Osteocyte (in vitro differentiated cells): ENCODE results near the gene NRXN3. TPM values are rescaled to one million over a fixed set of nuclear protein-coding genes. Genes with fewer than 3 reads are reported as not detected.

ENCODE experiments used
- DNase-seq: peaks from one replicate; pipeline ENCODE4 v3.0.0; 2021; ENCODE audit warnings: mixed read lengths; ENCODE audit not compliant: unreplicated experiment; ENCODE audit errors: extremely low spot score
- H3K27ac Mint-ChIP-seq: one replicate; pipeline ENCODE4 v1.8.0; 2021; ENCODE audit warnings: mild to moderate bottlenecking, mixed read lengths; ENCODE audit not compliant: unreplicated experiment
- H3K27me3 Mint-ChIP-seq: one replicate; pipeline ENCODE4 v1.8.0; 2021; ENCODE audit warnings: mixed read lengths; ENCODE audit not compliant: unreplicated experiment
- H3K36me3 Mint-ChIP-seq: one replicate; pipeline ENCODE4 v1.8.0; 2021; ENCODE audit warnings: mixed read lengths; ENCODE audit not compliant: unreplicated experiment
- H3K4me1 Mint-ChIP-seq: one replicate; pipeline ENCODE4 v1.8.0; 2021; ENCODE audit warnings: mixed read lengths; ENCODE audit not compliant: unreplicated experiment
- H3K4me3 Mint-ChIP-seq: one replicate; pipeline ENCODE4 v1.8.0; 2021; ENCODE audit warnings: mild to moderate bottlenecking, moderate library complexity, mixed read lengths; ENCODE audit not compliant: unreplicated experiment
- H3K9me3 Mint-ChIP-seq: one replicate; pipeline ENCODE4 v1.8.0; 2021; ENCODE audit warnings: mixed read lengths; ENCODE audit not compliant: unreplicated experiment
- CTCF ChIP-seq: fragments of 200-600 bp; sonication (generic); IDR thresholded peaks from 2 replicates; pipeline ENCODE4 v1.5.0; 2021; ENCODE audit warnings: antibody characterized with exemption, mild to moderate bottlenecking, moderate library complexity
- total RNA-seq: library from RNA; stranded (reverse); gene quantifications from 2 replicates; pipeline ENCODE4 v1.2.1, GENCODE V29; 2021

Gene NRXN3
- total RNA-seq, 1 donor from 2014 or later, result 26.5 TPM

DNA sequence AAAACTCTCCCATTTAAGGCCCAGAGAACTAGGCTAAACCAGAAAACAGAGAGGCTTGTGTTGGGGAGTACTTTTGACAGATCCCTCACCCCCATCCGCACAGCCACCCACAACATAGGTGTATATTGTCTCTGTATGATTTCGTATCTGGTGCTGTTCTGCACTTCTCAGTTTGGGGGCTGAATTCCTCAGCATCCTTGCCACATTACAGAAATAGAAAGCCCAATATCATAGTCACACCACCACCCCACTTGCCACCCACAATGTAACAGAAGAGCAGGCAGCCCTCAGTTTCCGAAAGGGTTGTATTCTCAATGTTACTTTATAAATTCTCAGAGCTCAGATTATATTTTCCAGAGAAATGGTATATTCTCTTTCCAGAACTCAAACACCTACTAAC lies 1090.2 kb downstream of the NRXN3 start:
- no peaks in the 10 kb centered on the region for H3K4me1 Mint-ChIP-seq
- H3K27ac Mint-ChIP-seq, result no peak overlapping the region
- H3K36me3 Mint-ChIP-seq, result no peaks in the 10 kb centered on the region
- H3K4me3 Mint-ChIP-seq, result no peak overlapping the region
- H3K27me3 Mint-ChIP-seq, result peaks cover 16% of the 10 kb centered on the region
- no peak for DNase-seq
- no peaks in the 10 kb centered on the region for H3K9me3 Mint-ChIP-seq
- no peak for TF ChIP-seq CTCF

- Mint-ChIP-seq H3K27ac (no peak overlapping the region), H3K36me3 (no peaks in the 10 kb centered on the region), H3K9me3 (no peaks in the 10 kb centered on the region), H3K4me3 (no peak overlapping the region), H3K4me1 (no peaks in the 10 kb centered on the region), H3K27me3 (peaks cover 19% of the 10 kb centered on the region)
- no peak for DNase-seq
- TF ChIP-seq CTCF, result no peak
Measured at GRCh38 chr14:79265366-79265946, 1095.3 kb downstream of the NRXN3 start.

DNA sequence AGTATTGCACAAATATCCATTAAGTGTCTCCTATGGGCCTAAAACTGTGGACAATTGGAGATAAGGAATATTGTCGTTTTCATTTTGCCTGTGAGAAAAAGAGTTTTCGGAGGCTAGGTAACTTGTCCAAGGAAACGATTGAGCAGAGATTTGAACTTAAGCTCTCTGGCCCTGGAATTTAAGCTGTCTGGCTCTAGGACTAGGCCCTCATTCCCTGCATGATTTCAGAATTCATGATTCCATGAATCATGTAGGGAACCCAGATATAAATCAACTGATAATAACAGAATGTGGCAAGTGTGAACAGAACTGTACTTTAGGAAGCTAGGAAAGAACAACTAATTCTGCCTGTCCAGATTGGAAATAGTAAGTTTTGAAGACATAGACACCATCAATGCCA lies 1100.2 kb downstream of the NRXN3 start:
- Mint-ChIP-seq H3K27me3 (peaks cover 17% of the 10 kb centered on the region), H3K36me3 (no peaks in the 10 kb centered on the region), H3K4me1 (no peaks in the 10 kb centered on the region), H3K9me3 (no peaks in the 10 kb centered on the region), H3K27ac (no peak overlapping the region), H3K4me3 (no peak overlapping the region)
- no peak for DNase-seq
- TF ChIP-seq CTCF, result no peak

DNA sequence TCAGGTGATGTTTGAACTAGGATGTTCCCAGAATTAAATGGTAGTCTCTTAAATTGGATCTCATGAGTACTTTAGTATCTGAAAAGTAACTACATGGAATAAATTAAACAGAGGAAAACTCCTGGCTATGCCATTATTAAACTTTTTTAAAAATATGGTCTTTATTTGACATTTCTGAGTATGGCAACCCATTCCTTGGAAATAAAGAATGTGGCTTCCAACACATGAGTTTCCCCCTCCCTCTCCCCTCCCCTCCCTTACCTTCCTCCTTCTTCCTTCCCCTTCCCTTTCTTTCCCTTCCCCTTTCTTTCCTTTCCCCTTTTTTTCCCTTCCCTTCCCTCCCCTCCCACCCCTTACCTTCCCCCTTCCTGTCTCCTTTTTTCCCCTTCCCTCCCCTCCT lies 1100.9 kb downstream of the NRXN3 start:
- Mint-ChIP-seq H3K4me3 (no peak overlapping the region), H3K9me3 (no peaks in the 10 kb centered on the region), H3K4me1 (no peaks in the 10 kb centered on the region), H3K36me3 (no peaks in the 10 kb centered on the region), H3K27me3 (peaks cover 23% of the 10 kb centered on the region), H3K27ac (no peak overlapping the region)
- no peak for TF ChIP-seq CTCF
- DNase-seq, result no peak

DNA sequence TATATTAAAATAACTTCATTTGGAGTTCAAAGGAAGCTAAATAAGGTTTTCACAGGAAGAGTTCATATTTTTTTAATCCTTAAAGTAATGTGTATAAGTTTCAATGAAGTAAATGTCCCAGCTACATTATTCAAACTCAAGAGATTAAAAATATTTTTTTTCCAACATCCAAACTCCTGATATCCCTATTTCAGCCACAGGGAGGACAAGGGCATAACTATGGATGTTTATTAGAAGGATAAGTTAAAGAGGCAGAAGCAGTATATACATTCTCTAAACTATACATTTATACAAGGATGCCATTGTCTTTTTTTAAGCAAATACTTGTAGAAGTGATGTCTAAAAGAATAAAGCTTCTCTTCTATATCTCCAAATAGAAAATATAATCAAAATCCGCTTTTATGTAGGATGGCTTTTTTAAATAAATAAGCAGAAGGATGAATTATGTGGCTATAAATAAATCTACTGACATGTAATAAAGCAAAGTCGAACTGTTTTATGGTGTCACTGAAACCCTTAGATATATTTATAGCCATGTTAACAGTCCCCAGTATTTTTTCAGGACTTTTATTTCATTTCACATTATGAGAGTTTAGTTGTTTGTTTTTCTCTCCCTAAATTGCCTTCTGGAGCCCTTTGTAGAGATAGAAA lies 1104.6 kb downstream of the NRXN3 start:
- H3K27me3 Mint-ChIP-seq, result peaks cover 42% of the 10 kb centered on the region
- no peak overlapping the region for H3K27ac Mint-ChIP-seq
- no peak for DNase-seq
- H3K36me3 Mint-ChIP-seq, result no peaks in the 10 kb centered on the region
- H3K4me1 Mint-ChIP-seq, result peaks cover 14% of the 10 kb centered on the region
- no peaks in the 10 kb centered on the region for H3K9me3 Mint-ChIP-seq
- peak; percentile 49 for TF ChIP-seq CTCF
- no peak overlapping the region for H3K4me3 Mint-ChIP-seq
